GM19397 (cell line): Measurements from ENCODE around the gene TRAPPC3.

Experiments
- ATAC-seq: cut with Tn5 transposase; IDR thresholded peaks from one replicate; pipeline ENCODE4 v1.9.1; 2021; ENCODE audit warnings: mild to moderate bottlenecking, moderate library complexity; ENCODE audit not compliant: unreplicated experiment

Gene TRAPPC3

GRCh38 chr1:36087233-36088123, 61.8 kb downstream of the TRAPPC3 start:
- no peak for ATAC-seq
